ENCODE results near the gene MED1.
"Not testable (repeated sequence)": the region's sequence is repeated elsewhere in the genome, so short reads cannot be mapped to it uniquely, and the experiment has no call there.

Gene MED1

GRCh38 chr17:39450847-39451581 lies at the start of gene MED1:
TSS of gene MED1 (minus strand) at chr17:39451263. CDS start at chr17:39451062, 201 bp downstream.
- DNase-seq (ENCODE audit: low read depth in 2 of 2) = peak; percentile 82 to 88

GRCh38 chr17:39496921-39497320 lies 45.9 kb upstream of the MED1 start:
- not testable (repeated sequence) for DNase-seq (ENCODE audit: low read depth in 2 of 2)

GRCh38 chr17:39487946-39488345 lies 36.9 kb upstream of the MED1 start:
- no peak for DNase-seq (ENCODE audit: low read depth in 2 of 2)

GRCh38 chr17:39487490-39487889 lies 36.4 kb upstream of the MED1 start:
- DNase-seq (ENCODE audit: low read depth in 2 of 2) = not testable (repeated sequence)

GRCh38 chr17:39486242-39486641 lies 35.2 kb upstream of the MED1 start:
- DNase-seq (ENCODE audit: low read depth in 2 of 2) = no peak

GRCh38 chr17:39485555-39485954 lies 34.5 kb upstream of the MED1 start:
- DNase-seq (ENCODE audit: low read depth in 2 of 2) = no peak

- DNase-seq (ENCODE audit: low read depth in 2 of 2) = no peak
These were observed 33.1 kb upstream of the MED1 start for GRCh38 chr17:39484178-39484577.

GRCh38 chr17:39483506-39483905 lies 32.4 kb upstream of the MED1 start:
- no peak for DNase-seq (ENCODE audit: low read depth in 2 of 2)

GRCh38 chr17:39479631-39480030 lies 28.6 kb upstream of the MED1 start:
- DNase-seq (ENCODE audit: low read depth in 2 of 2) = not testable (repeated sequence)

GRCh38 chr17:39473310-39473709 lies 22.2 kb upstream of the MED1 start:
- DNase-seq (ENCODE audit: low read depth in 2 of 2) = no peak

GRCh38 chr17:39468610-39469009 lies 17.5 kb upstream of the MED1 start:
- DNase-seq (ENCODE audit: low read depth in 2 of 2) = not testable (repeated sequence)

GRCh38 chr17:39464639-39465181 lies 13.6 kb upstream of the MED1 start:
- DNase-seq (ENCODE audit: low read depth in 2 of 2) = not testable (repeated sequence)

GRCh38 chr17:39462631-39463375 lies 11.7 kb upstream of the MED1 start:
- DNase-seq (ENCODE audit: low read depth in 2 of 2) = no peak

GRCh38 chr17:39461926-39462569 lies 11.0 kb upstream of the MED1 start:
- DNase-seq (ENCODE audit: low read depth in 2 of 2) = no peak

GRCh38 chr17:39461113-39461925 lies 10.3 kb upstream of the MED1 start, which contains the start of gene CDK12:
TSS of gene CDK12 (plus strand) at chr17:39461486. CDS start at chr17:39462072, 586 bp downstream.
- peak; percentile 88 to 92 for DNase-seq (ENCODE audit: low read depth in 2 of 2)

GRCh38 chr17:39455919-39456318 lies 4.9 kb upstream of the MED1 start:
- DNase-seq (ENCODE audit: low read depth in 2 of 2) = no peak

- no peak for DNase-seq (ENCODE audit: low read depth in 2 of 2)
These were observed 1.0 kb downstream of the MED1 start for GRCh38 chr17:39450051-39450450.

GRCh38 chr17:39447561-39447960 lies 3.5 kb downstream of the MED1 start:
- DNase-seq (ENCODE audit: low read depth in 2 of 2) = no peak

GRCh38 chr17:39443326-39443725 lies 7.7 kb downstream of the MED1 start:
- DNase-seq (ENCODE audit: low read depth in 2 of 2) = no peak

- not testable (repeated sequence) for DNase-seq (ENCODE audit: low read depth in 2 of 2)
These were observed 11.2 kb downstream of the MED1 start for GRCh38 chr17:39439868-39440267.

GRCh38 chr17:39429600-39429999 lies 21.5 kb downstream of the MED1 start:
- DNase-seq (ENCODE audit: low read depth in 2 of 2) = no peak
